HepG2 (cell line): ENCODE measurements around the gene GNMT. TPM values are rescaled to one million over a fixed set of nuclear protein-coding genes. Genes with fewer than 3 reads are reported as not detected.

Experiments
- ATF7-NPFF ChIP-seq: sonication (generic); formaldehyde crosslinking; IDR thresholded peaks from 2 replicates; pipeline ENCODE4 v1.8.1; 2023; ENCODE audit warnings: mild to moderate bottlenecking, low read depth, missing genetic modification reagents, moderate library complexity
- CBFB ChIP-seq: sonication (generic); formaldehyde crosslinking; IDR thresholded peaks from 2 replicates; pipeline ENCODE4 v1.4.0; 2020; ENCODE audit warnings: missing genetic modification reagents
- FOXA1 ChIP-seq, 2 experiments: fragments of 450-650 bp in 1 of 2; sonication (generic) in 1 of 2; formaldehyde crosslinking in 1 of 2; IDR thresholded peaks; 2 replicates each; pipeline versions ENCODE4 v1.4.0 to v1.6.1; 2016 to 2020; ENCODE audit warnings: missing genetic modification reagents in 1 of 2
- MAF1 ChIP-seq: sonication (generic); formaldehyde crosslinking; IDR thresholded peaks from 2 replicates; pipeline ENCODE4 v1.5.0; 2020; ENCODE audit warnings: missing genetic modification reagents, borderline replicate concordance
- NFE2 ChIP-seq: sonication (generic); formaldehyde crosslinking; IDR thresholded peaks from 2 replicates; pipeline ENCODE4 v1.4.0; 2020; ENCODE audit warnings: missing genetic modification reagents
- ONECUT2 ChIP-seq: sonication (generic); formaldehyde crosslinking; IDR thresholded peaks from 2 replicates; pipeline ENCODE4 v1.4.0; 2020; ENCODE audit warnings: missing genetic modification reagents
- PLRG1 ChIP-seq: fragments of 450-650 bp; conservative IDR thresholded peaks from 2 replicates; pipeline ENCODE4 v1.6.1; 2016
- PPARG ChIP-seq: conservative IDR thresholded peaks from 2 replicates; pipeline ENCODE4 v1.6.1; 2016; ENCODE audit warnings: missing biosample characterization, missing genetic modification reagents
- RARG ChIP-seq: sonication (generic); formaldehyde crosslinking; IDR thresholded peaks from 2 replicates; pipeline ENCODE4 v1.4.0; 2020; ENCODE audit warnings: low read depth, mild to moderate bottlenecking, missing genetic modification reagents
- REPIN1 ChIP-seq: sonication (generic); formaldehyde crosslinking; IDR thresholded peaks from 2 replicates; pipeline ENCODE4 v1.8.0; 2022; ENCODE audit warnings: missing genetic modification reagents, low read depth, mild to moderate bottlenecking, borderline replicate concordance
- SPEN ChIP-seq: sonication (generic); formaldehyde crosslinking; IDR thresholded peaks from 2 replicates; pipeline ENCODE4 v1.5.1; 2020; ENCODE audit warnings: low read depth, mild to moderate bottlenecking, missing genetic modification reagents
- TCF7L2 ChIP-seq: IDR thresholded peaks from 2 replicates; pipeline ENCODE4 v1.6.1; 2011; ENCODE audit warnings: mild to moderate bottlenecking, low read depth, low read length, moderate library complexity
- ZNF251 ChIP-seq: sonication (generic); formaldehyde crosslinking; IDR thresholded peaks from 2 replicates; pipeline ENCODE4 v1.9.0; 2021; ENCODE audit warnings: mild to moderate bottlenecking, missing genetic modification reagents
- ZNF564 ChIP-seq: sonication (generic); formaldehyde crosslinking; IDR thresholded peaks from 2 replicates; pipeline ENCODE4 v1.8.1; 2023; ENCODE audit warnings: mild to moderate bottlenecking, missing genetic modification reagents
- ZNF709 ChIP-seq: sonication (generic); formaldehyde crosslinking; IDR thresholded peaks from 2 replicates; pipeline ENCODE4 v1.5.0; 2020; ENCODE audit warnings: mild to moderate bottlenecking, missing genetic modification reagents
- ZNF737 ChIP-seq: sonication (generic); formaldehyde crosslinking; IDR thresholded peaks from 2 replicates; pipeline ENCODE4 v1.5.0; 2020; ENCODE audit warnings: missing genetic modification reagents, mild to moderate bottlenecking, borderline replicate concordance
- ZNF766 ChIP-seq: sonication (generic); formaldehyde crosslinking; IDR thresholded peaks from 2 replicates; pipeline ENCODE4 v1.5.0; 2020; ENCODE audit warnings: missing genetic modification reagents, borderline replicate concordance
- ZNF775 ChIP-seq: sonication (generic); formaldehyde crosslinking; IDR thresholded peaks from 2 replicates; pipeline ENCODE4 v1.4.0; 2020; ENCODE audit warnings: missing genetic modification reagents, mild to moderate bottlenecking, moderate library complexity, borderline replicate concordance
- ZNF776 ChIP-seq: sonication (generic); formaldehyde crosslinking; IDR thresholded peaks from 2 replicates; pipeline ENCODE4 v1.4.0; 2020; ENCODE audit warnings: mild to moderate bottlenecking, missing genetic modification reagents
- polyA plus RNA-seq, 8 experiments: library from polyadenylated mRNA; depleted of rRNA in 3 of 8; stranded (reverse) in 7 of 8; unstranded in 1 of 8; fragments of >200 nt; fragmentation: Illumina TruSeq in 4 of 8; extraction: Trizol in 4 of 8; gene quantifications; 2 replicates each; pipeline versions ENCODE4 v1.2.1 to v1.2.3, GENCODE V29; 2011 to 2016; ENCODE audit warnings: low read depth in 4 of 8, missing spikeins in 1 of 8, mixed read lengths in 1 of 8; ENCODE audit not compliant: insufficient read depth in 1 of 8
- total RNA-seq, 5 experiments: library from RNA; depleted of rRNA; stranded (reverse); fragments of >200 nt; fragmentation: Illumina TruSeq; extraction: Trizol; gene quantifications; 2 replicates each; pipeline ENCODE4 v1.2.3, GENCODE V29; 2016; ENCODE audit warnings: low read depth in 1 of 5
- TF ChIP-seq, protein P1 (sequence below): IDR thresholded peaks from 2 replicates; pipeline ENCODE4 v1.4.0; 2020; ENCODE audit warnings: mild to moderate bottlenecking, missing genetic modification reagents
- TF ChIP-seq, protein P2 (sequence below): sonication (generic); formaldehyde crosslinking; conservative IDR thresholded peaks from 2 replicates; pipeline ENCODE4 v1.8.0; 2022; ENCODE audit warnings: missing genetic modification reagents
- TF ChIP-seq, protein P3 (sequence below): sonication (generic); formaldehyde crosslinking; IDR thresholded peaks from 2 replicates; pipeline ENCODE4 v1.4.0; 2020; ENCODE audit warnings: missing genetic modification reagents

Gene GNMT
- total and polyA plus RNA-seq, 2 of the 13 experiments (the other 11 are each of a cell fraction or from before 2014, with no cell fraction given) = 2.8 to 7.0 TPM

DNA sequence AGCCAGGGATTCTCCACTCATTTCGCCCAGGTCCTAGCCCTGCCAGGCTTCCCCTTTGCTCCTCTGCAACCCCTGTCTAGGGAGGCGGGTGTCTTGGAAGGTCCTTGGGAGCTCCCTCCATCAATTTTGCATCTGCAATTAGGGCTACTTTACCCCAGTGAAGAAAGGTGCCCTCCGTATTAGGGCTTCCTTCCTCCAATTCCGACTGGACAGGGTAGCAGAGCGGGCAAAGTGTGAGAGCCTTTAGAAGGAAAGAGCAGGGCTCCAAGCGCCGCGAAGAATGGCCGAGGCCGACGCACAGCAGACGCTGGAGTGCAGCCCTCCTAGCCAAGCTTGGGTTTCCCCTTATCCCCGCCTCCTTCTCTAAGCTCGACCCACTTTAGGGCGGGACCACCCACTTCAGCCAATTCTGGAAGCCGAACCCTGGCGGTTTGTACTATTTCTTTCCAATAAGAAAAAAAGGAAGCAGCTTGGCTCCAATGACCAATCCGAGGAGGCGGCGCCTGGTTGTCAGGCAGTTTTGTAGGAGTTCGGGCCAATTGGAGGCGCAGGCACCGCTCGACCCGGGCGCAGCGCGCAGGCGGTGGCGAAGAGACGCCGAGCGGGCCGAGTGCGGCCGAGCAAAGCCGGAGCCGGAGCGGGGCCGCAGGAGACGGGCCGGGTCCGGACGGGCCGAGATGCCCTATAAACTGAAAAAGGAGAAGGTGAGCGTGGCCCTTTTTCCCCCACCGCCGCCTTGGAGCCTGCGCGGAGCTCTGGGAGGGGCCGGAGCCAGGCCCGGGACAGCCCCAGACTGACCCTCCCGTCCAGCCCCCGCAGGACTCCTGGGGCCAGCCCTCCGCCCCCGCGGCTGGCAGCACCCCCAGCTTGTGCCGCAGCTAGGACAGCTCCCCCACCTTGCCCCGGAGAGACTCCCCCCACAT lies 23.7 kb downstream of the GNMT start, which contains the start of gene PPP2R5D (continued):
- no peak for TF ChIP-seq ZNF775 (CRISPR knock-in tag)
- TF ChIP-seq ZNF766 = peak; percentile 66; the same call in 1 of the 2 replicates
- no peak for TF ChIP-seq CBFB (CRISPR knock-in tag)
- TF ChIP-seq ONECUT2 = no peak
- TF ChIP-seq ZNF564 (CRISPR knock-in tag) = no peak
- peak; percentile 29 for TF ChIP-seq SPEN
- no peak for TF ChIP-seq TCF7L2
- no peak for TF ChIP-seq ZNF251 (CRISPR knock-in tag)
- peak; percentile 45; the same call in 1 of the 2 replicates for TF ChIP-seq ZNF709 (CRISPR knock-in tag)
- peak; percentile 88; the same call in 1 of the 2 replicates for TF ChIP-seq MAF1
- TF ChIP-seq ZNF737 (CRISPR knock-in tag) = no peak
- TF ChIP-seq ZNF776 (CRISPR knock-in tag) = peak; percentile 67
- TF ChIP-seq, protein P1, sequence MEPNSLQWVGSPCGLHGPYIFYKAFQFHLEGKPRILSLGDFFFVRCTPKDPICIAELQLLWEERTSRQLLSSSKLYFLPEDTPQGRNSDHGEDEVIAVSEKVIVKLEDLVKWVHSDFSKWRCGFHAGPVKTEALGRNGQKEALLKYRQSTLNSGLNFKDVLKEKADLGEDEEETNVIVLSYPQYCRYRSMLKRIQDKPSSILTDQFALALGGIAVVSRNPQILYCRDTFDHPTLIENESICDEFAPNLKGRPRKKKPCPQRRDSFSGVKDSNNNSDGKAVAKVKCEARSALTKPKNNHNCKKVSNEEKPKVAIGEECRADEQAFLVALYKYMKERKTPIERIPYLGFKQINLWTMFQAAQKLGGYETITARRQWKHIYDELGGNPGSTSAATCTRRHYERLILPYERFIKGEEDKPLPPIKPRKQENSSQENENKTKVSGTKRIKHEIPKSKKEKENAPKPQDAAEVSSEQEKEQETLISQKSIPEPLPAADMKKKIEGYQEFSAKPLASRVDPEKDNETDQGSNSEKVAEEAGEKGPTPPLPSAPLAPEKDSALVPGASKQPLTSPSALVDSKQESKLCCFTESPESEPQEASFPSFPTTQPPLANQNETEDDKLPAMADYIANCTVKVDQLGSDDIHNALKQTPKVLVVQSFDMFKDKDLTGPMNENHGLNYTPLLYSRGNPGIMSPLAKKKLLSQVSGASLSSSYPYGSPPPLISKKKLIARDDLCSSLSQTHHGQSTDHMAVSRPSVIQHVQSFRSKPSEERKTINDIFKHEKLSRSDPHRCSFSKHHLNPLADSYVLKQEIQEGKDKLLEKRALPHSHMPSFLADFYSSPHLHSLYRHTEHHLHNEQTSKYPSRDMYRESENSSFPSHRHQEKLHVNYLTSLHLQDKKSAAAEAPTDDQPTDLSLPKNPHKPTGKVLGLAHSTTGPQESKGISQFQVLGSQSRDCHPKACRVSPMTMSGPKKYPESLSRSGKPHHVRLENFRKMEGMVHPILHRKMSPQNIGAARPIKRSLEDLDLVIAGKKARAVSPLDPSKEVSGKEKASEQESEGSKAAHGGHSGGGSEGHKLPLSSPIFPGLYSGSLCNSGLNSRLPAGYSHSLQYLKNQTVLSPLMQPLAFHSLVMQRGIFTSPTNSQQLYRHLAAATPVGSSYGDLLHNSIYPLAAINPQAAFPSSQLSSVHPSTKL (CRISPR knock-in tag) = peak; percentile 33; the same call in 1 of the 2 replicates
- TF ChIP-seq NFE2 (CRISPR knock-in tag) = no peak
- peak; percentile 90 for TF ChIP-seq REPIN1 (CRISPR knock-in tag)
- no peak; the same call in 1 of the 2 replicates for TF ChIP-seq ATF7-NPFF (CRISPR knock-in tag)
- no peak for TF ChIP-seq FOXA1 (IDR thresholded peaks at IDR 0.05)
- no peak for TF ChIP-seq FOXA1 (CRISPR knock-in tag; IDR thresholded peaks at IDR 0.05)
- TF ChIP-seq, protein P2, sequence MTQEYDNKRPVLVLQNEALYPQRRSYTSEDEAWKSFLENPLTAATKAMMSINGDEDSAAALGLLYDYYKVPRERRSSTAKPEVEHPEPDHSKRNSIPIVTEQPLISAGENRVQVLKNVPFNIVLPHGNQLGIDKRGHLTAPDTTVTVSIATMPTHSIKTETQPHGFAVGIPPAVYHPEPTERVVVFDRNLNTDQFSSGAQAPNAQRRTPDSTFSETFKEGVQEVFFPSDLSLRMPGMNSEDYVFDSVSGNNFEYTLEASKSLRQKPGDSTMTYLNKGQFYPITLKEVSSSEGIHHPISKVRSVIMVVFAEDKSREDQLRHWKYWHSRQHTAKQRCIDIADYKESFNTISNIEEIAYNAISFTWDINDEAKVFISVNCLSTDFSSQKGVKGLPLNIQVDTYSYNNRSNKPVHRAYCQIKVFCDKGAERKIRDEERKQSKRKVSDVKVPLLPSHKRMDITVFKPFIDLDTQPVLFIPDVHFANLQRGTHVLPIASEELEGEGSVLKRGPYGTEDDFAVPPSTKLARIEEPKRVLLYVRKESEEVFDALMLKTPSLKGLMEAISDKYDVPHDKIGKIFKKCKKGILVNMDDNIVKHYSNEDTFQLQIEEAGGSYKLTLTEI (CRISPR knock-in tag) = no peak
- TF ChIP-seq, protein P3, sequence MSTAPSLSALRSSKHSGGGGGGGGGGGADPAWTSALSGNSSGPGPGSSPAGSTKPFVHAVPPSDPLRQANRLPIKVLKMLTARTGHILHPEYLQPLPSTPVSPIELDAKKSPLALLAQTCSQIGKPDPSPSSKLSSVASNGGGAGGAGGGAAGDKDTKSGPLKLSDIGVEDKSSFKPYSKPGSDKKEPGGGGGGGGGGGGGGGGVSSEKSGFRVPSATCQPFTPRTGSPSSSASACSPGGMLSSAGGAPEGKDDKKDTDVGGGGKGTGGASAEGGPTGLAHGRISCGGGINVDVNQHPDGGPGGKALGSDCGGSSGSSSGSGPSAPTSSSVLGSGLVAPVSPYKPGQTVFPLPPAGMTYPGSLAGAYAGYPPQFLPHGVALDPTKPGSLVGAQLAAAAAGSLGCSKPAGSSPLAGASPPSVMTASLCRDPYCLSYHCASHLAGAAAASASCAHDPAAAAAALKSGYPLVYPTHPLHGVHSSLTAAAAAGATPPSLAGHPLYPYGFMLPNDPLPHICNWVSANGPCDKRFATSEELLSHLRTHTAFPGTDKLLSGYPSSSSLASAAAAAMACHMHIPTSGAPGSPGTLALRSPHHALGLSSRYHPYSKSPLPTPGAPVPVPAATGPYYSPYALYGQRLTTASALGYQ (CRISPR knock-in tag) = 0 out of 2 replicates have a peak, but pooled peaks have one; percentile 22
- TF ChIP-seq RARG (CRISPR knock-in tag) = no peak
- peak; percentile 33; the same call in 1 of the 2 replicates for TF ChIP-seq PPARG (CRISPR knock-in tag)
- TF ChIP-seq PLRG1 = no peak
